Measurements from ENCODE around the gene SV2C. TPM values are rescaled to one million over a fixed set of nuclear protein-coding genes. Genes with fewer than 3 reads are reported as not detected.

Gene SV2C
- total and polyA plus RNA-seq, 5 experiments from 2014 or later, result not detected

DNA sequence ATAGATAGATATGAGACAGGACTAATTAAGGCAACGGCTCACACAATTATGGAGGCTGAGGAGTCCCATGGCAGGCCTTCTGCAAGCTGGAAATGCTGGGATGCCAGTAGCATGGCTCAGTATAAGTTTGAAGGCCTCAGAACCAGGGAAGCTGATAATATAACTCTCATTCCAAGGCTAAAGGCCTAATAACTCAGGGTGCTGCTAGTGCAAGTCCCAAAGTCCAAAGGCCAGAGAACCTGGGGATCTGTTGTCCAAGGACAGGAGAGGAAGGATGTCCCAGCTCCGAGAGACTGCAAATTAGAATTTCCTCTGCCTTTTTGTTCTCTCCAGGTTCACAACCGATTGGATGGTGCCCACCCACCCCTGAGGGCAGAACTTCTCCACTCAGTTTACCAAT, 114.5 kb downstream of the SV2C start:
- H3K27ac Mint-ChIP-seq, result no peak overlapping the region
- no peak overlapping the region for H3K4me3 Mint-ChIP-seq
- no peaks in the 10 kb centered on the region for H3K36me3 Mint-ChIP-seq
- POLR2A ChIA-PET, result no interaction called here
- no peaks in the 10 kb centered on the region for H3K9me3 Mint-ChIP-seq
- no peak for ATAC-seq
- peaks cover 4 to 7% (median 5%) of the 10 kb centered on the region in 4 donors for H3K4me1 Mint-ChIP-seq
- DNase-seq, result no peak
- peaks cover 0 to 9% (median 4%) of the 10 kb centered on the region in 5 donors for H3K27me3 Mint-ChIP-seq

DNA sequence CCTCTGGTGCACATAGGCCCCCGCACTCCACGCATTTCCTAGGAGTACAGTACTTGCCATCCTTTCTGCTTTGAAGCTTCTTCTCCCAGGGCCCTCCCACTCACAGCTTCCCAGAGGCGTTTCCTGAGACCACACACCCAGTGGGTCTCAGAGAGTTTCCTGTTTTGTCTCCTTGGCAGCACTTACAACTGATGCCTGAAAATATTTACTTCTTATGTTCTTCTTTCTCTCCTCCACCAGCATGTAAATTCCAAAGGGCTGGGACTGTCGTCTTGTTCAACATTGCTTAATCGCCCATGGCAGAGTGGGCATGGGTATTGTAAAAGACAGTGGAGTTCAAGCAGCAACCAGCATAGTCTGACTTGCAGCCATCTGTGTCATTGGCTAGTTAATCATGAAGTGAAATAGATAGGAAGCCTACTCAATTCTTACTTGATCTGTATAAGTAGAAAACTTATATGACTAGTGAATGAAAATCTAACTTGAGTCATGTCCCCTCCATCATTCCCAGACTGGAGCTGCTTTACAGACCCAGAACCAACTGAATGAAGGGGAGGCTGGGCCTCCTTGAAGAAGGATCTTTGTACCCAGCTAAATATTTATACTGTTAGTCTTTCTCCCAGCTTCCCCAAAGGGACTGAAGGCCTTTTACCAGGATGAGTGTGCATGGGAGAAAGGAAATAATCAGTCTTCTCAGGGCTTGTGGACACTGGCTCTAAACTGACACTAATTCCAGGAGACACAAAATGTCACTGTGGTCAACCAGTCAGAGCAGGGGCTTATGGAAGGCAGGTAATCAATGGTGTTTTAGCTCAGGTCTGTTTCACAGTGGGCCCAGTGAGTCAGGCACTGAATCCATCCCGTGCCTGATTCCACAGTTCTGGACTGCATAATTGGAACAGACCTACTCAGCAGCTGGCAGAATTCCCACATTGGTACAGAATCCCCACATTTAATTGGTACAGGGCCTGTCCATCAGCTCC, 116.4 kb downstream of the SV2C start:
- peaks cover 4 to 7% (median 5%) of the 10 kb centered on the region in 4 donors for H3K4me1 Mint-ChIP-seq
- no peaks in the 10 kb centered on the region for H3K36me3 Mint-ChIP-seq
- no peak overlapping the region for H3K4me3 Mint-ChIP-seq
- ATAC-seq (no peak), DNase-seq (no peak)
- H3K9me3 Mint-ChIP-seq, result no peaks in the 10 kb centered on the region
- peaks cover 0 to 9% (median 6%) of the 10 kb centered on the region in 5 donors for H3K27me3 Mint-ChIP-seq
- POLR2A ChIA-PET, result no interaction called here
- no peak overlapping the region for H3K27ac Mint-ChIP-seq

DNA sequence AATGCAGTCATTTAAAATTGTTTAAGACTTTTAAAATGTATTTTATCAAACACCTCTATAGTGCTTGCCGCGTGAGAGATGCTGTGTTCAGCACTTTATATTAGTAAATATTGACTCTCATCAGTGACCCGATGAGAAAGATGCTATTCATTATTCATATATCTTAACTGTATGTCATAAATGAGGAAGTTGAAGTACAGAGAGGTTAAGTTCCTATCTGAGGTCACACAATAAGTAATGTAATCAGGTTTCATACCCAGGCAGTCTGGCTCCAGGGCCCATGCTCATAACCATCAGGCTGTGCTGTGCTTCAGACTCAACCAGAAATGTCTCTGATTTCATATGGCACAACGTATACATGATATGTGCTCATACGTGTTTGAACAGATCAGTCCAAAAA, 119.0 kb downstream of the SV2C start:
- H3K27me3 Mint-ChIP-seq, result peaks cover 0 to 4% (median 0%) of the 10 kb centered on the region in 5 donors
- no peak overlapping the region for H3K27ac Mint-ChIP-seq
- ATAC-seq (no peak), DNase-seq (no peak)
- H3K4me1 Mint-ChIP-seq, result peaks cover 4 to 7% (median 5%) of the 10 kb centered on the region in 4 donors
- no peak overlapping the region for H3K4me3 Mint-ChIP-seq
- H3K9me3 Mint-ChIP-seq, result no peaks in the 10 kb centered on the region
- POLR2A ChIA-PET, result interaction anchor here (0.7 kb wide), 1 partner anchor 41 kb away, joined by 4 read pairs; no protein-coding TSS in a partner anchor
- no peaks in the 10 kb centered on the region for H3K36me3 Mint-ChIP-seq

DNA sequence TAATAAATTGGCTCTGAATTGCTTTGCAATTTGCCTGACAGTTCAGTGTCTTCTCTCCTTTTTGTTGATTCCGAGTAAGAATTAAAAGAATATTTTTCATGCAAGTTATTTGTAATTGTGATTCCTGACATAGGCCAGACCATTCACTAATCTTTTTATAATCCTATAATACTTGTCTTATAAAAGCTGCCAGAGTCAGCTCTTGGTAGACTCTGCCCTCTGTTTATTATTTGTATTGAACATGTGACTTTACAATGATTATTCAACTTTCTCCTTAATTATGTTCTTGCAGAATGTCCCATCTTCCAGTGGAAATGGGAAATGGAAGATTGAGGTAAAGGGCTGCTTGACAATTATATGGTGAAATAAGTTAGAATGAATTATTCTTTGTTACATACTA, 121.0 kb downstream of the SV2C start:
- no peak overlapping the region for H3K27ac Mint-ChIP-seq
- H3K36me3 Mint-ChIP-seq, result no peaks in the 10 kb centered on the region
- no peaks in the 10 kb centered on the region for H3K9me3 Mint-ChIP-seq
- peaks cover 4 to 5% (median 4%) of the 10 kb centered on the region in 4 donors for H3K4me1 Mint-ChIP-seq
- no peak overlapping the region for H3K4me3 Mint-ChIP-seq
- ATAC-seq (no peak), DNase-seq (no peak)
- H3K27me3 Mint-ChIP-seq, result peaks cover 0 to 3% (median 0%) of the 10 kb centered on the region in 5 donors
- POLR2A ChIA-PET, result no interaction called here

DNA sequence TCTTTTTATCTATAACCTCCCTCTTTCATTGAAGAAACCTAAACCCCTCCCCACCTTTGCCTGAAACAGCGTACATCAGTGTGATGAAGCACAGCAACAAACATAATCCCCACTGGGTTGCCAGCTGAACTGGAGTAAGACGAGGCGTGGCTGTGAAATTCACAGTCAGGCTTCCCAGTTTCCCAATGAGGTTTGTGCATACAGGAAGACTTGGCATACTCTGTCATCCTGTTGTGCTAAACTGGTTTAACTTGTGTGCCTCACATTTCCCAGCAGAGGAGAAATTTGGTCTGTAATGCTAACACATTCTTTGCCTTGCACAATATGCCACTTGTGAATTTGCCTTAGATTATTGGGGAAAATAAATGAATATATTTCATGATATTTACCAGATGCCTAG, 121.5 kb downstream of the SV2C start:
- Mint-ChIP-seq H3K27ac (no peak overlapping the region), H3K4me1 (peaks cover 0 to 2% (median under 1%) of the 10 kb centered on the region in 4 donors), H3K9me3 (peaks cover 0 to 3% (median 0%) of the 10 kb centered on the region in 9 donors), H3K4me3 (no peak overlapping the region), H3K36me3 (no peaks in the 10 kb centered on the region), H3K27me3 (peaks cover 0 to 5% (median 0%) of the 10 kb centered on the region in 5 donors)
- ATAC-seq (no peak), DNase-seq (no peak)
- POLR2A ChIA-PET, result no interaction called here

DNA sequence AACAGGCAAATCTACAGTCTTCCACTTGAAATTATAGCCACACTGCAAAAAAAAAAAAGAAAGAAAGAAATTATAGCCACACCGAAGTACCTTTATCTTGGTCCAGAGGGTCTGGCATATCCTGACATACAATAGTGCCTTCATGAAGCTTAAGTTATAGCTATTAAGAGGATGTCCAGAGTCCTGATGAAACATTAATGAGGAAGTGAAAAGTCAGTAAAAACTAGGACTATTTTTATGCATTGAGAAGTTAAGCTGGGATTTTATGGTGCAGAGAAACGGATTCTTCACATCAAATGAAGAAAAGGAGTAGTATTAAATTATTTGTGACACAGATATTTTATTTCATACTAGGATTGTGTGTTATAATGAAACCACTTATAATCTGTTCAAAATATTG, 123.9 kb downstream of the SV2C start:
- Mint-ChIP-seq H3K4me1 (peaks cover 0 to 2% (median 0%) of the 10 kb centered on the region in 4 donors), H3K4me3 (no peak overlapping the region), H3K9me3 (peaks cover 0 to 13% (median 4%) of the 10 kb centered on the region in 9 donors), H3K36me3 (no peaks in the 10 kb centered on the region), H3K27me3 (peaks cover 0 to 10% (median 1%) of the 10 kb centered on the region in 5 donors), H3K27ac (no peak overlapping the region)
- DNase-seq (no peak), ATAC-seq (no peak)
- POLR2A ChIA-PET, result no interaction called here

DNA sequence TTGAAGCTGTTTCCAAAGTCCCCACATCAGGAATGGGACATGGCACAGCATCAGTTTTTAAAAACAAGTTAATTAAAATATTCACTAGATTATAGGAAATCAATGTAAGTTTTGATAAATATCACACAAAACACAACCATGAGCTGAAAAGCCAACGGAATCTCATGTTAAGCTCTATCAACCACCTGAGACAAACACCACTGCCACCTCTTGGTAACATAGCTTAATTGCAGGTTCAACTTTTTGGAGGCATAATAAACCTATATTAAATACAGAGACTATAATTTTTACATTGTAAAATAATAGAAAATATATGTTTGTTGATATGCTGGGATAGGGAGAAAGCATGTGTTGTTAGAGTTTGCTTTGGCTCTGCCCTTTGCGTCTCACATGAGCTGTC, 126.1 kb downstream of the SV2C start:
- H3K4me3 Mint-ChIP-seq, result no peak overlapping the region
- peaks cover 0 to 13% (median 4%) of the 10 kb centered on the region in 9 donors for H3K9me3 Mint-ChIP-seq
- ATAC-seq (no peak), DNase-seq (no peak)
- H3K4me1 Mint-ChIP-seq, result no peaks in the 10 kb centered on the region
- H3K27me3 Mint-ChIP-seq, result peaks cover 0 to 14% (median 2%) of the 10 kb centered on the region in 5 donors
- no peak overlapping the region for H3K27ac Mint-ChIP-seq
- no peaks in the 10 kb centered on the region for H3K36me3 Mint-ChIP-seq
- POLR2A ChIA-PET, result no interaction called here

DNA sequence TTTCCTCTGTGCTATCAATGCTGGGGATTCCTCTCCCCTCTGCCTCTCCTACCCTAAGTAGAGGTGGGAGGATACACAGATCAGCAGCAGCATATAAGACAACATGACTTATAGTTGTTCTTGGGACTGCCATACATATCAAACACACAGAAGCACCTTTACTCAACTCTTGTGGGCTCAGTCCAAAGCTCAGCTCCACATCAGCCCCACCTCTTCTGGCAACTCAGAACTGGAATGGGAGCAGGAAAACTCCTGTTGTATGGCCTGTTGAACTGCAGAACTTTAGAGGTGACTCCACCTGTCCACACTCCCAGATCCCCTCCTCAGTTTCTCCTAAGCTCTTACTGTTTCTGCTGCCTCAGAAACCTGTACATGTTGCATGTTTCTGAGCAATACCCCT, 127.8 kb downstream of the SV2C start:
- POLR2A ChIA-PET, result no interaction called here
- DNase-seq, result no peak
- peaks cover 0 to 11% (median 2%) of the 10 kb centered on the region in 5 donors for H3K27me3 Mint-ChIP-seq
- H3K4me3 Mint-ChIP-seq, result no peak overlapping the region
- peaks cover 0 to 13% (median 4%) of the 10 kb centered on the region in 9 donors for H3K9me3 Mint-ChIP-seq
- ATAC-seq, result no peak
- H3K4me1 Mint-ChIP-seq, result no peaks in the 10 kb centered on the region
- no peak overlapping the region for H3K27ac Mint-ChIP-seq
- peaks cover 0 to 5% (median 0%) of the 10 kb centered on the region in 3 donors for H3K36me3 Mint-ChIP-seq

DNA sequence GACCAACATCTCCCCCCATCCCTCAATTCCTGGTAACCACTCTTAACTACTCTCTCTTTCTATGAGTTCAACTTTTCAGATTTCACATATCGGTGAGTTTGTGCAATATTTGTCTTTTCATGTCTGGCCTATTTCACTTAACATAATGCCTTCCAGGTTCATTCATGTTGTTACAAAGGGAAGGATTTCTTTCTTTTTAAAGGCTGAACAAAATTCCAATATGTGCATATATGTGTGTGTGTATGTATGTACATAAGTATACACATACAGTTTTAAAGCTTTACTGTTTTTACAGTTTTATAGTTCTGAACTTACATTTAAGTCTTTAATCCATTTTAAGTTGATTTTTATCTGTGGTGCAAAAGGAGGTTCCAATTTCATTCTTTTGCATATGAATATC, 130.7 kb downstream of the SV2C start:
- no peak for ATAC-seq

DNA sequence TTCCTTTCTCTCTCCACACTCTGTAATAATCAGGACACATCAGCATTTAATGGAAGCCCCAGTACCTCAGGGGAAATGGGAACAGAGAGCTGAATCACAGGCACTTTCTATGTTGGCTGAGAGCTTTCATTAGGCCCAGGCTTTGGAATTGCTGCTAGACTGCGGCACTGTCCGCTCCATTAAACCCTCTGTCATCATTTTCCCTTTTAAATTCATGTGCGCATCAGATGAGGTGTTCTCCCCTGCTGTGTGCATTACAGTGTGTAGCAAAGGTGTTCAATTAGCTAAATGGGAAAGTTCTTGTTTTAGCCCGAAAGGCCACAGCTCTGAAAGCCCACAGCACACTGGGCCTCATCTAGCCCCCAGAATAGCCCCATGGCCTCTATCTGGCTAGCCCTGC, 133.6 kb downstream of the SV2C start:
- H3K9me3 Mint-ChIP-seq, result peaks cover 0 to 7% (median 0%) of the 10 kb centered on the region in 9 donors
- peaks cover 0 to 11% (median 4%) of the 10 kb centered on the region in 5 donors for H3K27me3 Mint-ChIP-seq
- H3K4me1 Mint-ChIP-seq, result no peaks in the 10 kb centered on the region
- POLR2A ChIA-PET, result no interaction called here
- peak overlapping the region in 1 of 10 donors; percentile 13 for H3K4me3 Mint-ChIP-seq
- ATAC-seq, result no peak
- peaks cover 0 to 5% (median 0%) of the 10 kb centered on the region in 3 donors for H3K36me3 Mint-ChIP-seq
- no peak for DNase-seq
- H3K27ac Mint-ChIP-seq, result peak overlapping the region in 1 of 10 donors; percentile 23

More for the DNA sequence above, 130.7 kb downstream of the SV2C start:
- H3K27me3 Mint-ChIP-seq, result peaks cover 0 to 18% (median 4%) of the 10 kb centered on the region in 5 donors
- no peak overlapping the region for H3K27ac Mint-ChIP-seq
- peaks cover 0 to 5% (median 0%) of the 10 kb centered on the region in 3 donors for H3K36me3 Mint-ChIP-seq
- DNase-seq, result no peak
- POLR2A ChIA-PET, result interaction anchor here (0.6 kb wide), 1 partner anchor 654 kb away, joined by 3 read pairs; no protein-coding TSS in a partner anchor
- no peaks in the 10 kb centered on the region for H3K4me1 Mint-ChIP-seq
- H3K4me3 Mint-ChIP-seq, result no peak overlapping the region
- H3K9me3 Mint-ChIP-seq, result peaks cover 0 to 13% (median 4%) of the 10 kb centered on the region in 9 donors

DNA sequence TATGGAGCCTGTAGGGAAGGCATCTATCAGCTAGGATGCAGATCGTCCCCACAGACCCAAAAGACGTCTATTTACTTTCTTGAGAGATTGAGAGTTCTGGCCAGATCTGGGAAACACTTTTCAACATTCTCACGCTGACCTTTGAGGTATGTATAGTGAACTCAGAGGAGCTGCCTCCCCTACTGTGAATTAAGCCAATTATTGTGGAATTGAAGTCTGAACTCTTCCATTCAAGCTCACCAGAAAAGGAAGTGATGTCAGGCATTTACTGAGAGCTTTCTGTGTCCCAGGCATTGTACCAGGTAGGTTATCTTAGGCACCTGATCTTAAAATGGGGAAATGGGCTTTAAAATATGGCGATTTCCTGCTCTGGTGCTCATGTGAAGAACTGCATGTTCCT, 136.5 kb downstream of the SV2C start:
- Mint-ChIP-seq H3K4me3 (no peak overlapping the region), H3K27me3 (peaks cover 0 to 6% (median 0%) of the 10 kb centered on the region in 5 donors), H3K27ac (no peak overlapping the region), H3K4me1 (peaks cover 0 to 3% (median 0%) of the 10 kb centered on the region in 4 donors), H3K9me3 (peaks cover 0 to 2% (median 0%) of the 10 kb centered on the region in 9 donors), H3K36me3 (peaks cover 0 to 4% (median 0%) of the 10 kb centered on the region in 3 donors)
- DNase-seq (no peak), ATAC-seq (no peak)
- POLR2A ChIA-PET, result no interaction called here

DNA sequence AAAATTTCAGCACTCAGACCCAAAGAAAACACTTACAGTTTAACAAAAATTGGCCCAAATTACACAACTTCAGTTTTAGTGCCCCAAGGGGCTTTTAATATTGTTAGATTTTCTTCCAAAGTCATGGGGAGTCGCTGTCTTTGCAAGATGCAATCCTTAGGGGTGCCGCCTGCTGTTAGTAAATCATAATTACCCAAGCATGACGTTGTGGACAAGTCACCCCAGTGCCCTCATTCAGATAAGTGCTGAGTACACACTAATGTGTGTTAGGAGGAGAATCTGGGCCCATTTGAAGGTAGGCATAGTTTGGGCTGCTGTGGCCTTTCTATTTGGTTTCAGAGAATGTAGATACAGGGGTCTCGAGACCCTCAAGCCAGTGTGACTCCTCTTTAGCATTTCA, 138.1 kb downstream of the SV2C start:
- no peaks in the 10 kb centered on the region for H3K9me3 Mint-ChIP-seq
- H3K4me1 Mint-ChIP-seq, result peaks cover 0 to 3% (median 0%) of the 10 kb centered on the region in 4 donors
- peaks cover 0 to 3% (median 0%) of the 10 kb centered on the region in 5 donors for H3K27me3 Mint-ChIP-seq
- DNase-seq (no peak), ATAC-seq (no peak)
- POLR2A ChIA-PET, result no interaction called here
- H3K36me3 Mint-ChIP-seq, result no peaks in the 10 kb centered on the region
- H3K27ac Mint-ChIP-seq, result no peak overlapping the region
- H3K4me3 Mint-ChIP-seq, result no peak overlapping the region

DNA sequence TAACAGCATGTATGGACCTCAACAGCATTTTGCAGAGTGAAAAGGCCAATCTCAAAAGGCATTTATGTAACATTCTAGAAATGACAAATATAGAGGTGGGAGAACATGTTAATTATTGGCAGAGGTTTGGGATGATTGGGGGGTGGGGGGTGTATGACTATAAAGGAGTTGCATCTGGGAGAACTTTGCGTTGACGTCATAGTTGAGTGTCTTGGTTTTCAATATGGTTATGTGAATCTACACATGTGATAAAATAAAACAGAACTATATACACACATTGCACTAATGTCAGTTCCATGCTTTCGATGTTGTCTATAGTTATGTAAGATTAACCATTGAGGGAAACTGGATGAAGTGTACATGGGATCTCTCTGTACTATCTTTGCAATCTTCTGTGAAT, 139.1 kb downstream of the SV2C start:
- no peak overlapping the region for H3K4me3 Mint-ChIP-seq
- peaks cover 0 to 3% (median 0%) of the 10 kb centered on the region in 5 donors for H3K27me3 Mint-ChIP-seq
- POLR2A ChIA-PET, result no interaction called here
- peak overlapping the region in 1 of 10 donors; percentile 71 for H3K27ac Mint-ChIP-seq
- peaks cover 0 to 3% (median 0%) of the 10 kb centered on the region in 4 donors for H3K4me1 Mint-ChIP-seq
- ATAC-seq (no peak), DNase-seq (no peak)
- no peaks in the 10 kb centered on the region for H3K9me3 Mint-ChIP-seq
- no peaks in the 10 kb centered on the region for H3K36me3 Mint-ChIP-seq
